ENCODE results near the gene CRYBB1. TPM values are rescaled to one million over a fixed set of nuclear protein-coding genes. Genes with fewer than 3 reads are reported as not detected.

CRYBB1 gene
- total RNA-seq, 1 donor from 2014 or later: 0.55 TPM

- TF ChIP-seq CTCF (IDR thresholded peaks at IDR 0.05): no peak
- H3K9me3 ChIP-seq: no peaks in the 10 kb centered on the region
- no peak overlapping the region for H3K27ac ChIP-seq
- ATAC-seq (no peak), DNase-seq (no peak)
- intact Hi-C loops (cut with DNase I): no loop called here
- no peak overlapping the region for H3K4me3 ChIP-seq
- peaks cover 8% of the 10 kb centered on the region for H3K36me3 ChIP-seq
- no peaks in the 10 kb centered on the region for H3K27me3 ChIP-seq
- peaks cover 20% of the 10 kb centered on the region for H3K4me1 ChIP-seq
These were observed 51.9 kb downstream of the CRYBB1 start for GRCh38 chr22:26565889-26566288.

GRCh38 chr22:26565181-26565580 is 52.6 kb downstream of the CRYBB1 start:
- H3K36me3 ChIP-seq: peaks cover 8% of the 10 kb centered on the region
- no peak for DNase-seq
- no peaks in the 10 kb centered on the region for H3K9me3 ChIP-seq
- intact Hi-C loops (cut with DNase I): no loop called here
- H3K4me1 ChIP-seq: peaks cover 14% of the 10 kb centered on the region
- no peak for TF ChIP-seq CTCF (IDR thresholded peaks at IDR 0.05)
- ATAC-seq: peak; percentile 12
- H3K27ac ChIP-seq: no peak overlapping the region
- H3K4me3 ChIP-seq: no peak overlapping the region
- no peaks in the 10 kb centered on the region for H3K27me3 ChIP-seq

GRCh38 chr22:26564672-26565071 is 53.2 kb downstream of the CRYBB1 start:
- Histone ChIP-seq H3K36me3 (peaks cover 8% of the 10 kb centered on the region), H3K4me3 (no peak overlapping the region), H3K27me3 (no peaks in the 10 kb centered on the region), H3K9me3 (no peaks in the 10 kb centered on the region), H3K27ac (no peak overlapping the region), H3K4me1 (peaks cover 15% of the 10 kb centered on the region)
- no peak for ATAC-seq
- DNase-seq: no peak
- TF ChIP-seq CTCF (IDR thresholded peaks at IDR 0.05): no peak
- intact Hi-C loops (cut with DNase I): no loop called here

- no peaks in the 10 kb centered on the region for H3K9me3 ChIP-seq
- DNase-seq (no peak), ATAC-seq (no peak)
These were observed 53.6 kb downstream of the CRYBB1 start for GRCh38 chr22:26564181-26564580.

GRCh38 chr22:26563022-26563421 is 54.8 kb downstream of the CRYBB1 start:
- H3K27me3 ChIP-seq: no peaks in the 10 kb centered on the region
- DNase-seq (no peak), ATAC-seq (no peak)
- no peak overlapping the region for H3K4me3 ChIP-seq
- no peaks in the 10 kb centered on the region for H3K9me3 ChIP-seq
- no peak overlapping the region for H3K27ac ChIP-seq
- intact Hi-C loops (cut with DNase I): no loop called here
- H3K36me3 ChIP-seq: peaks cover 8% of the 10 kb centered on the region
- peaks cover 17% of the 10 kb centered on the region for H3K4me1 ChIP-seq
- no peak for TF ChIP-seq CTCF (IDR thresholded peaks at IDR 0.05)

More at GRCh38 chr22:26564181-26564580, 53.6 kb downstream of the CRYBB1 start:
- Histone ChIP-seq H3K4me3 (no peak overlapping the region), H3K36me3 (peaks cover 8% of the 10 kb centered on the region), H3K4me1 (peaks cover 17% of the 10 kb centered on the region), H3K27me3 (no peaks in the 10 kb centered on the region), H3K27ac (no peak overlapping the region)
- TF ChIP-seq CTCF (IDR thresholded peaks at IDR 0.05): no peak
- intact Hi-C loops (cut with DNase I): no loop called here
